Measurements from ENCODE around the gene RAB27A. TPM values are rescaled to one million over a fixed set of nuclear protein-coding genes. Genes with fewer than 3 reads are reported as not detected.

RAB27A gene
- total and polyA plus RNA-seq, 2 experiments from 2014 or later = 3.2 to 5.8 TPM

DNA sequence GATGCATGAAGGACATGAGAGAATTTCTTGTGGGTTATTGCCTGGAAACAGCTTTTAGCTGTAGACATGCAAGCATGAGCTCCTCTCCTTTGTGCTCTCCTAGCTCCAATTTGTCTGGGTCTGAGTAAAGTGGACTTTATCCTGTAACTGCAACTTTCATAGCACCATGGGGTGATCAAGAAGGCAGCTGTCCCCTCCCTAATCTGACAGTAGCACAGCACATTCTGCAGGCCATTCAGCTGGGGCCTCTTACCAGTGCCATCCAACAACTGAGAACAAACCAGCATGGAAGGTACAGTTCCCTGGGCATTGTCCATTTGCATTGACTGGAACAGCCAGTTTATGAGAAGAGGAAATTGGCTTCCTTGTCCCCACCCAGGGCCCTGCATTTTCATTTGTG lies 7.7 kb upstream of the RAB27A start:
- H2AFZ ChIP-seq = no peak overlapping the region
- Mint-ChIP-seq H3K9me3 (peaks cover 37% of the 10 kb centered on the region), H3K36me3 (ENCODE audit: low read depth) (peaks cover 25% of the 10 kb centered on the region; the same call in 2 of the 3 replicates), H3K27ac (no peak overlapping the region), H3K27me3 (ENCODE audit: insufficient read depth, low read depth, poor library complexity) (peaks cover 6% of the 10 kb centered on the region), H3K4me3 (no peak overlapping the region), H3K4me1 (no peaks in the 10 kb centered on the region)
- DNase-seq (ENCODE audit: low spot score) (no peak), ATAC-seq (no peak)
- TF ChIP-seq JUNB (IDR thresholded peaks at IDR 0.05; ENCODE audit: unreplicated experiment) (no peak), NANOG (IDR thresholded peaks at IDR 0.05; ENCODE audit: borderline replicate concordance) (no peak), ZNF331 (CRISPR knock-in tag; IDR thresholded peaks at IDR 0.05; ENCODE audit: low read depth) (no peak), ZNF114 (CRISPR knock-in tag; IDR thresholded peaks at IDR 0.05) (no peak), STAT1 (IDR thresholded peaks at IDR 0.05; ENCODE audit: unreplicated experiment) (no peak), EZH2 (IDR thresholded peaks at IDR 0.05; ENCODE audit: low read depth, unreplicated experiment) (no peak), CREB1 (CRISPR knock-in tag; IDR thresholded peaks at IDR 0.05; ENCODE audit: low read depth) (no peak), EZH2phosphoT487 (IDR thresholded peaks at IDR 0.05; ENCODE audit: unreplicated experiment) (no peak), POLR2AphosphoS5 (IDR thresholded peaks at IDR 0.05; ENCODE audit: low read depth) (no peak)
- TF ChIP-seq, protein P1, sequence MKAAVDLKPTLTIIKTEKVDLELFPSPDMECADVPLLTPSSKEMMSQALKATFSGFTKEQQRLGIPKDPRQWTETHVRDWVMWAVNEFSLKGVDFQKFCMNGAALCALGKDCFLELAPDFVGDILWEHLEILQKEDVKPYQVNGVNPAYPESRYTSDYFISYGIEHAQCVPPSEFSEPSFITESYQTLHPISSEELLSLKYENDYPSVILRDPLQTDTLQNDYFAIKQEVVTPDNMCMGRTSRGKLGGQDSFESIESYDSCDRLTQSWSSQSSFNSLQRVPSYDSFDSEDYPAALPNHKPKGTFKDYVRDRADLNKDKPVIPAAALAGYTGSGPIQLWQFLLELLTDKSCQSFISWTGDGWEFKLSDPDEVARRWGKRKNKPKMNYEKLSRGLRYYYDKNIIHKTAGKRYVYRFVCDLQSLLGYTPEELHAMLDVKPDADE (IDR thresholded peaks at IDR 0.05) = no peak
- TF ChIP-seq, protein P2, sequence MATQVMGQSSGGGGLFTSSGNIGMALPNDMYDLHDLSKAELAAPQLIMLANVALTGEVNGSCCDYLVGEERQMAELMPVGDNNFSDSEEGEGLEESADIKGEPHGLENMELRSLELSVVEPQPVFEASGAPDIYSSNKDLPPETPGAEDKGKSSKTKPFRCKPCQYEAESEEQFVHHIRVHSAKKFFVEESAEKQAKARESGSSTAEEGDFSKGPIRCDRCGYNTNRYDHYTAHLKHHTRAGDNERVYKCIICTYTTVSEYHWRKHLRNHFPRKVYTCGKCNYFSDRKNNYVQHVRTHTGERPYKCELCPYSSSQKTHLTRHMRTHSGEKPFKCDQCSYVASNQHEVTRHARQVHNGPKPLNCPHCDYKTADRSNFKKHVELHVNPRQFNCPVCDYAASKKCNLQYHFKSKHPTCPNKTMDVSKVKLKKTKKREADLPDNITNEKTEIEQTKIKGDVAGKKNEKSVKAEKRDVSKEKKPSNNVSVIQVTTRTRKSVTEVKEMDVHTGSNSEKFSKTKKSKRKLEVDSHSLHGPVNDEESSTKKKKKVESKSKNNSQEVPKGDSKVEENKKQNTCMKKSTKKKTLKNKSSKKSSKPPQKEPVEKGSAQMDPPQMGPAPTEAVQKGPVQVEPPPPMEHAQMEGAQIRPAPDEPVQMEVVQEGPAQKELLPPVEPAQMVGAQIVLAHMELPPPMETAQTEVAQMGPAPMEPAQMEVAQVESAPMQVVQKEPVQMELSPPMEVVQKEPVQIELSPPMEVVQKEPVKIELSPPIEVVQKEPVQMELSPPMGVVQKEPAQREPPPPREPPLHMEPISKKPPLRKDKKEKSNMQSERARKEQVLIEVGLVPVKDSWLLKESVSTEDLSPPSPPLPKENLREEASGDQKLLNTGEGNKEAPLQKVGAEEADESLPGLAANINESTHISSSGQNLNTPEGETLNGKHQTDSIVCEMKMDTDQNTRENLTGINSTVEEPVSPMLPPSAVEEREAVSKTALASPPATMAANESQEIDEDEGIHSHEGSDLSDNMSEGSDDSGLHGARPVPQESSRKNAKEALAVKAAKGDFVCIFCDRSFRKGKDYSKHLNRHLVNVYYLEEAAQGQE (IDR thresholded peaks at IDR 0.05; ENCODE audit: unreplicated experiment) = no peak
- TF ChIP-seq, protein P3, sequence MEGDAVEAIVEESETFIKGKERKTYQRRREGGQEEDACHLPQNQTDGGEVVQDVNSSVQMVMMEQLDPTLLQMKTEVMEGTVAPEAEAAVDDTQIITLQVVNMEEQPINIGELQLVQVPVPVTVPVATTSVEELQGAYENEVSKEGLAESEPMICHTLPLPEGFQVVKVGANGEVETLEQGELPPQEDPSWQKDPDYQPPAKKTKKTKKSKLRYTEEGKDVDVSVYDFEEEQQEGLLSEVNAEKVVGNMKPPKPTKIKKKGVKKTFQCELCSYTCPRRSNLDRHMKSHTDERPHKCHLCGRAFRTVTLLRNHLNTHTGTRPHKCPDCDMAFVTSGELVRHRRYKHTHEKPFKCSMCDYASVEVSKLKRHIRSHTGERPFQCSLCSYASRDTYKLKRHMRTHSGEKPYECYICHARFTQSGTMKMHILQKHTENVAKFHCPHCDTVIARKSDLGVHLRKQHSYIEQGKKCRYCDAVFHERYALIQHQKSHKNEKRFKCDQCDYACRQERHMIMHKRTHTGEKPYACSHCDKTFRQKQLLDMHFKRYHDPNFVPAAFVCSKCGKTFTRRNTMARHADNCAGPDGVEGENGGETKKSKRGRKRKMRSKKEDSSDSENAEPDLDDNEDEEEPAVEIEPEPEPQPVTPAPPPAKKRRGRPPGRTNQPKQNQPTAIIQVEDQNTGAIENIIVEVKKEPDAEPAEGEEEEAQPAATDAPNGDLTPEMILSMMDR (conservative IDR thresholded peaks at IDR 0.05; ENCODE audit: low read depth in 2 of 2) = no peak
- TF ChIP-seq, protein P4, sequence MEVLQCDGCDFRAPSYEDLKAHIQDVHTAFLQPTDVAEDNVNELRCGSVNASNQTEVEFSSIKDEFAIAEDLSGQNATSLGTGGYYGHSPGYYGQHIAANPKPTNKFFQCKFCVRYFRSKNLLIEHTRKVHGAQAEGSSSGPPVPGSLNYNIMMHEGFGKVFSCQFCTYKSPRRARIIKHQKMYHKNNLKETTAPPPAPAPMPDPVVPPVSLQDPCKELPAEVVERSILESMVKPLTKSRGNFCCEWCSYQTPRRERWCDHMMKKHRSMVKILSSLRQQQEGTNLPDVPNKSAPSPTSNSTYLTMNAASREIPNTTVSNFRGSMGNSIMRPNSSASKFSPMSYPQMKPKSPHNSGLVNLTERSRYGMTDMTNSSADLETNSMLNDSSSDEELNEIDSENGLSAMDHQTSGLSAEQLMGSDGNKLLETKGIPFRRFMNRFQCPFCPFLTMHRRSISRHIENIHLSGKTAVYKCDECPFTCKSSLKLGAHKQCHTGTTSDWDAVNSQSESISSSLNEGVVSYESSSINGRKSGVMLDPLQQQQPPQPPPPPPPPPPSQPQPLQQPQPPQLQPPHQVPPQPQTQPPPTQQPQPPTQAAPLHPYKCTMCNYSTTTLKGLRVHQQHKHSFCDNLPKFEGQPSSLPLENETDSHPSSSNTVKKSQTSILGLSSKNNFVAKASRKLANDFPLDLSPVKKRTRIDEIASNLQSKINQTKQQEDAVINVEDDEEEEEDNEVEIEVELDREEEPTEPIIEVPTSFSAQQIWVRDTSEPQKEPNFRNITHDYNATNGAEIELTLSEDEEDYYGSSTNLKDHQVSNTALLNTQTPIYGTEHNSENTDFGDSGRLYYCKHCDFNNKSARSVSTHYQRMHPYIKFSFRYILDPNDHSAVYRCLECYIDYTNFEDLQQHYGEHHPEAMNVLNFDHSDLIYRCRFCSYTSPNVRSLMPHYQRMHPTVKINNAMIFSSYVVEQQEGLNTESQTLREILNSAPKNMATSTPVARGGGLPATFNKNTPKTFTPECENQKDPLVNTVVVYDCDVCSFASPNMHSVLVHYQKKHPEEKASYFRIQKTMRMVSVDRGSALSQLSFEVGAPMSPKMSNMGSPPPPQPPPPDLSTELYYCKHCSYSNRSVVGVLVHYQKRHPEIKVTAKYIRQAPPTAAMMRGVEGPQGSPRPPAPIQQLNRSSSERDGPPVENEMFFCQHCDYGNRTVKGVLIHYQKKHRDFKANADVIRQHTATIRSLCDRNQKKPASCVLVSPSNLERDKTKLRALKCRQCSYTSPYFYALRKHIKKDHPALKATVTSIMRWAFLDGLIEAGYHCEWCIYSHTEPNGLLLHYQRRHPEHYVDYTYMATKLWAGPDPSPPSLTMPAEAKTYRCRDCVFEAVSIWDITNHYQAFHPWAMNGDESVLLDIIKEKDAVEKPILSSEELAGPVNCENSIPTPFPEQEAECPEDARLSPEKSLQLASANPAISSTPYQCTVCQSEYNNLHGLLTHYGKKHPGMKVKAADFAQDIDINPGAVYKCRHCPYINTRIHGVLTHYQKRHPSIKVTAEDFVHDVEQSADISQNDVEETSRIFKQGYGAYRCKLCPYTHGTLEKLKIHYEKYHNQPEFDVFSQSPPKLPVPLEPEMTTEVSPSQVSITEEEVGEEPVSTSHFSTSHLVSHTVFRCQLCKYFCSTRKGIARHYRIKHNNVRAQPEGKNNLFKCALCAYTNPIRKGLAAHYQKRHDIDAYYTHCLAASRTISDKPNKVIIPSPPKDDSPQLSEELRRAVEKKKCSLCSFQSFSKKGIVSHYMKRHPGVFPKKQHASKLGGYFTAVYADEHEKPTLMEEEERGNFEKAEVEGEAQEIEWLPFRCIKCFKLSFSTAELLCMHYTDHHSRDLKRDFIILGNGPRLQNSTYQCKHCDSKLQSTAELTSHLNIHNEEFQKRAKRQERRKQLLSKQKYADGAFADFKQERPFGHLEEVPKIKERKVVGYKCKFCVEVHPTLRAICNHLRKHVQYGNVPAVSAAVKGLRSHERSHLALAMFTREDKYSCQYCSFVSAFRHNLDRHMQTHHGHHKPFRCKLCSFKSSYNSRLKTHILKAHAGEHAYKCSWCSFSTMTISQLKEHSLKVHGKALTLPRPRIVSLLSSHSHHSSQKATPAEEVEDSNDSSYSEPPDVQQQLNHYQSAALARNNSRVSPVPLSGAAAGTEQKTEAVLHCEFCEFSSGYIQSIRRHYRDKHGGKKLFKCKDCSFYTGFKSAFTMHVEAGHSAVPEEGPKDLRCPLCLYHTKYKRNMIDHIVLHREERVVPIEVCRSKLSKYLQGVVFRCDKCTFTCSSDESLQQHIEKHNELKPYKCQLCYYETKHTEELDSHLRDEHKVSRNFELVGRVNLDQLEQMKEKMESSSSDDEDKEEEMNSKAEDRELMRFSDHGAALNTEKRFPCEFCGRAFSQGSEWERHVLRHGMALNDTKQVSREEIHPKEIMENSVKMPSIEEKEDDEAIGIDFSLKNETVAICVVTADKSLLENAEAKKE (CRISPR knock-in tag; IDR thresholded peaks at IDR 0.05) = no peak
- no peaks in the 10 kb centered on the region for H3K4me1 ChIP-seq (ENCODE audit: insufficient read depth)
- no peaks in the 10 kb centered on the region for H3F3A ChIP-seq (replicated peaks; ENCODE audit: low read depth)
- H3K9me2 ChIP-seq (ENCODE audit: insufficient read depth) = no peaks in the 10 kb centered on the region
- H3K27me3 ChIP-seq (ENCODE audit: insufficient read depth) = no peaks in the 10 kb centered on the region
- H3K36me3 ChIP-seq (ENCODE audit: insufficient read depth) = no peaks in the 10 kb centered on the region
- H3K27ac ChIP-seq (ENCODE audit: low read depth) = no peak overlapping the region
- H3K4me2 ChIP-seq = no peak overlapping the region
- H4K20me1 ChIP-seq (replicated peaks; ENCODE audit: insufficient read depth) = no peaks in the 10 kb centered on the region
- H3K79me2 ChIP-seq (replicated peaks; ENCODE audit: insufficient read depth) = no peaks in the 10 kb centered on the region
- no peak overlapping the region for H3K4me3 ChIP-seq
